ENCODE measurements around the gene LDLRAD4.
A peak's percentile ranks its signal among the peaks of the same experiment; 100 is the strongest.

Gene LDLRAD4

DNA sequence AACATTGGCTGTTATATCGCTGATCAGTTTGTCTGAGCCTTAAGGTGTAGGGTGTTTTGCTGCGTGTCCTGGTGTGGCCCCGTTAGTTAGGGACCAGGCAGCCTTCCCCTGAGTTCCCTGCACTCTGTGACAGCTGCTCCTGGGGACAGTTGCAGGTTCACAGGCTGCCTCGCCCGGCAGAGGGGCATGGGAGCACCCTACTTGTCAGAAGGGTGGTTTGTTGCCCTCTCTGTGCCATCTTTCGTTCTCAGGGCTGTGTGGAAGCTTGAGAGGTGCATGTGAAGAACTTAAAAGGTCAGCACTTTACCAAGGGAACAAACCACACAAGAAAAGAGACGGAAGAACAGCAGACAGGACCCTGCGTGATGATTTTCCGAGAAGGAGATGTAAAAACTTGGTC, 159.6 kb downstream of the LDLRAD4 start:
- H3K4me1 Mint-ChIP-seq = peaks cover 66% of the 10 kb centered on the region
- peak overlapping the region in 2 of 3 experiments; percentile 40 to 66 for H3K27ac Mint-ChIP-seq
- no peak overlapping the region for H3K4me3 Mint-ChIP-seq
- H3K27me3 Mint-ChIP-seq (ENCODE audit: low read depth) = peaks cover 4% of the 10 kb centered on the region
- no peaks in the 10 kb centered on the region for H3K36me3 Mint-ChIP-seq (ENCODE audit: low read depth)
- TF ChIP-seq, protein P1, sequence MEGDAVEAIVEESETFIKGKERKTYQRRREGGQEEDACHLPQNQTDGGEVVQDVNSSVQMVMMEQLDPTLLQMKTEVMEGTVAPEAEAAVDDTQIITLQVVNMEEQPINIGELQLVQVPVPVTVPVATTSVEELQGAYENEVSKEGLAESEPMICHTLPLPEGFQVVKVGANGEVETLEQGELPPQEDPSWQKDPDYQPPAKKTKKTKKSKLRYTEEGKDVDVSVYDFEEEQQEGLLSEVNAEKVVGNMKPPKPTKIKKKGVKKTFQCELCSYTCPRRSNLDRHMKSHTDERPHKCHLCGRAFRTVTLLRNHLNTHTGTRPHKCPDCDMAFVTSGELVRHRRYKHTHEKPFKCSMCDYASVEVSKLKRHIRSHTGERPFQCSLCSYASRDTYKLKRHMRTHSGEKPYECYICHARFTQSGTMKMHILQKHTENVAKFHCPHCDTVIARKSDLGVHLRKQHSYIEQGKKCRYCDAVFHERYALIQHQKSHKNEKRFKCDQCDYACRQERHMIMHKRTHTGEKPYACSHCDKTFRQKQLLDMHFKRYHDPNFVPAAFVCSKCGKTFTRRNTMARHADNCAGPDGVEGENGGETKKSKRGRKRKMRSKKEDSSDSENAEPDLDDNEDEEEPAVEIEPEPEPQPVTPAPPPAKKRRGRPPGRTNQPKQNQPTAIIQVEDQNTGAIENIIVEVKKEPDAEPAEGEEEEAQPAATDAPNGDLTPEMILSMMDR (IDR thresholded peaks at IDR 0.05; ENCODE audit: unreplicated experiment in 3 of 3) = no peak
- H3K9me3 Mint-ChIP-seq = no peaks in the 10 kb centered on the region

DNA sequence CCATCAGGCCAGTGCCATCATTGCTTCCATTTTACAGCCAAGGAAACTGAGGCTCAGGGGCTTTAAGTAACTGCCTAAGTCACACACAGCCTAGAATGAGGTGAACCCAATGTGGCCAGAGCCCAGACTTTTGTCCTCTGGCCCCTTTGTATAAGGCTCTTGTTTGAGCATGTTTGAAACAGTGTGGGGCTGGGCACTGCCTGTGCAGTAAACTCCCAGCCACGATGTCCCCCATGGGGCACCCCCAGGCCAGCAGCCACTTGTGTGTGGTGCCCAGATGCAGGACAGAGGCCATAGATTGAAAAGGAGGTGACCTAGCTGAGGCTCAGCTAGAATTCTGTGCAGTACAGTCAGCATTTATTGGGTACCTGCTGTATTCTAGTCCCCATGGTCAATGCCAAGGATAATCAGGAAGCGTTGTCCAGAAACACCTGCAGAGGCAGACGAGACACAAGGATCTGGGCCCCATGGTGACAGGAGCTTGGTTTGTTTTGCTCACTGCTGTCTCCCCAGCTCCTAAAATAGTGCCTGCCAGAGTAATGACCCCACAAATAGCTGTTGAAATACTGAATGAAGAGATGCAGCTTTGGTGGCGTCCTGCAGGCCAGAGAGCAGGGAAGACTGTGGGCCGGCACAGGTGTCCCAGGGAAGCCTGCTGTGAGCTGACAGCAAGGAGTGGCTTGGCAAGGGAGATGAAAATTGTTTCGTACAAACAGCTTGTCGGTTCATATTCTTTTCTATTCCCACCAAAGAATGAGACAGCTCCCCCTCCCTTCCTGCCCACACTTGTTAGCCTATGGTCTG, 160.7 kb downstream of the LDLRAD4 start:
- no peaks in the 10 kb centered on the region for H3K9me3 Mint-ChIP-seq
- peaks cover 4% of the 10 kb centered on the region for H3K27me3 Mint-ChIP-seq (ENCODE audit: low read depth)
- peaks cover 68% of the 10 kb centered on the region for H3K4me1 Mint-ChIP-seq
- H3K4me3 Mint-ChIP-seq = no peak overlapping the region
- TF ChIP-seq, protein P1 (IDR thresholded peaks at IDR 0.05; ENCODE audit: unreplicated experiment in 3 of 3) = no peak
- H3K36me3 Mint-ChIP-seq (ENCODE audit: low read depth) = no peaks in the 10 kb centered on the region
- peak overlapping the region in 2 of 3 experiments; percentile 66 to 74 for H3K27ac Mint-ChIP-seq

DNA sequence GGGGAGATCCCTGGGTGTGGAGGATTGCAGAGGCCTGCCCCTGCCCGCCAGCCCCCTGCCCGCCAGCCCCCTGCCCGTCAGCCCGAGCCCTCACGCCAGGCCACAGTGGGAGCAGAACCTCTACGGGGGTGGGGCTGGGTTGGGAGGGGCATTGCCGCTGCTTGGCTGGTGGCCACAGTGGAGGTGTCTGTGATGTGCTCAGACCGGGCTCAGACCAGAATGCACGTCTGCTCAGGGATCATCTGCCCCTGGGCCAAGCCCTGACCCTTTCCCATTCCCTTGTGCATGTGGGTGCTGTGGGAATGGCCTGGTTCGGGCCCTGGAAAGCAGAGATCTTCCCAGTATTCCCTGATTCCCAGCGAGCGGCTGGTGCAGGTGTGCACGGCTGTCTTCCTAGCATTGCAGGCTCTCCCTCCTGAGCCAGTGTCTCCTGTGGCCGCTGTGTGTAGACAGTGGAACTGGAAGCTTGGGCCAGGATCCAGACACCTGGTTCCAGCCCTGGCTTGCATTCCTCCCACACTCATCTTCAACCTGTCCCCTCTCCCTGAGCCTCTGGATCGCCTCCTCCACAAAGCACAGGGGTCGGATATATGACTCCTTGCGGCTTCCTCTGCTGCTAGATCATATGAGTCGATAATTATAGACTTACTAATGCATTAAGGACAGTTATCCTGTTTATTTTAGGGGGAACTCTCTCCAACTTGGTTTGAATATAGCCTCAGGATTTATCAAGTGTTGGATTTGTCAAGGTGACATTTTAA, 161.6 kb downstream of the LDLRAD4 start:
- no peaks in the 10 kb centered on the region for H3K36me3 Mint-ChIP-seq (ENCODE audit: low read depth)
- peak overlapping the region; percentile 59 to 95 (median 75) for H3K27ac Mint-ChIP-seq
- peak overlapping the region in 1 of 3 experiments; percentile 59 for H3K4me3 Mint-ChIP-seq
- no peaks in the 10 kb centered on the region for H3K9me3 Mint-ChIP-seq
- peaks cover 4% of the 10 kb centered on the region for H3K27me3 Mint-ChIP-seq (ENCODE audit: low read depth)
- H3K4me1 Mint-ChIP-seq = peaks cover 69% of the 10 kb centered on the region
- TF ChIP-seq, protein P1 (IDR thresholded peaks at IDR 0.05; ENCODE audit: unreplicated experiment in 3 of 3) = no peak

DNA sequence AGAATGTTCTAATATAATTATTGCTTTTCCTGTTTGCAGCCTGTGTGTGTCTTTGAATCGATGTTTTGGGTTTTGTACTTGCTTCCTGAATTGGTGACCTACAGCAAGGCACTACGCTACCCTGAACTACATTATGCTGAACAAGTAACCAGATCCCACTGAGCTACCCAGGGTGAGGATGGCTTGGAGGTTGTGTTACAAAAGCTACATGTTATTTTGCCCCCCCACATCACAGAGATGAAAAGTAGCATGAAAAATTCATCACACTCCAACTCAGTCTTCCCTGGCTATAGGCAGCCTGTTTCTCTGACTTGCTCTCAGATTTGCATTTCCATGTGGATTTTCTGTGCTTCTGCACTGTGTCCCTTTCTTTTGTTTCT, 162.1 kb downstream of the LDLRAD4 start:
- H3K27ac Mint-ChIP-seq = peak overlapping the region; percentile 59 to 95 (median 75)
- H3K36me3 Mint-ChIP-seq (ENCODE audit: low read depth) = no peaks in the 10 kb centered on the region
- H3K4me1 Mint-ChIP-seq = peaks cover 63% of the 10 kb centered on the region
- TF ChIP-seq, protein P1 (IDR thresholded peaks at IDR 0.05; ENCODE audit: unreplicated experiment in 3 of 3) = no peak
- peak overlapping the region in 1 of 3 experiments; percentile 15 for H3K4me3 Mint-ChIP-seq
- no peaks in the 10 kb centered on the region for H3K9me3 Mint-ChIP-seq
- H3K27me3 Mint-ChIP-seq (ENCODE audit: low read depth) = peaks cover 4% of the 10 kb centered on the region

DNA sequence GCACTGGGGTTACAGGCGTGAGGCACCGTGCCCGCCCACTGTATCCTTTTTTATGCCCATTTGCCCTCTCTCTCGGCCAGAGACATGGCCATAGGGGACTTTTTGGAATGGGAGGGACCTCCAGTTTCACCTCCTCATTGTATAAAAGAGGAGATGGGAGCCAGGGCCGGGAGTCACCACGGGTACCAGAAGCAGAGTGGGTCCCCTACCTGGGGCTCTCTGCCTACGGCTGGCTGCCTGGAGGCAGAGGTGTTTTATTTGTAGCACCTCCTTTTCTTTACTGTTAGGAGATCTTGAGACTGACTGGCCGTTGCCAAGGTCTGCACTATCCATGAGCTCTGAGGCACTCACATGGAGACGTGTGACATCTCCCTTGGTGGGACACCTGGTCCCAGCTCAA, 162.8 kb downstream of the LDLRAD4 start:
- Mint-ChIP-seq H3K36me3 (ENCODE audit: low read depth) (no peaks in the 10 kb centered on the region), H3K9me3 (no peaks in the 10 kb centered on the region), H3K27ac (peak overlapping the region; percentile 95 to 96 (median 95)), H3K4me3 (peak overlapping the region in 2 of 3 experiments; percentile 24 to 53), H3K27me3 (ENCODE audit: low read depth) (peaks cover 4% of the 10 kb centered on the region), H3K4me1 (peaks cover 59% of the 10 kb centered on the region)
- TF ChIP-seq, protein P1 (IDR thresholded peaks at IDR 0.05; ENCODE audit: unreplicated experiment in 3 of 3) = no peak

All from nephron (organoid).